Hindlimb muscle (tissue), 1 donor: ENCODE measurements around the gene SRPK2. TPM values are rescaled to one million over a fixed set of nuclear protein-coding genes. Genes with fewer than 3 reads are reported as not detected.
A peak's percentile ranks its signal among the peaks of the same experiment; 100 is the strongest.

Experiments
- DNase-seq: peaks from one replicate; pipeline ENCODE4 v3.0.0-alpha.2; 2013
- polyA plus RNA-seq: library from polyadenylated mRNA; unstranded; fragments of 120-200 nt; gene quantifications from one replicate; pipeline ENCODE4 v1.2.1, GENCODE V29; 2013; ENCODE audit not compliant: insufficient read length

Gene SRPK2
- polyA plus RNA-seq, 1 donor: 34.6 TPM

DNA sequence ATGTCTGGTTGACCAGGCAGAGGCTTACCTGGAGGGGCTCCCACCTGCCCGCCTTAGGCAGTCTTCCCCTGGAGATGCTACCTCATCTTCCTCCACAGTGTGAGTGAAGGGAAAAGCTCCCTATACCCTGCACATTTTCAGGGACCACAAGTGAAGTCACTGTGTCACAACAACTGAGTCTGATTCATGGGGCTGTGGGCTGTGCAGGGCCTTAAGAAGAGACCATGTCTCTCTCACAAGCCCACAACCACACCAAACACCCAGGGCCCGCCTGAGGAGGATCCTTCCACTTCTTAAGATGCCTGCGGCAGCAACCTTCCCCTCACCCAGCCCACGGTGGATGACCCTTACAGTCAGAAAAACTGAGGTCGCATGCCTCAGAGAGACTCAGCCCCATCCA is 256.4 kb downstream of the SRPK2 start:
- DNase-seq: no peak

DNA sequence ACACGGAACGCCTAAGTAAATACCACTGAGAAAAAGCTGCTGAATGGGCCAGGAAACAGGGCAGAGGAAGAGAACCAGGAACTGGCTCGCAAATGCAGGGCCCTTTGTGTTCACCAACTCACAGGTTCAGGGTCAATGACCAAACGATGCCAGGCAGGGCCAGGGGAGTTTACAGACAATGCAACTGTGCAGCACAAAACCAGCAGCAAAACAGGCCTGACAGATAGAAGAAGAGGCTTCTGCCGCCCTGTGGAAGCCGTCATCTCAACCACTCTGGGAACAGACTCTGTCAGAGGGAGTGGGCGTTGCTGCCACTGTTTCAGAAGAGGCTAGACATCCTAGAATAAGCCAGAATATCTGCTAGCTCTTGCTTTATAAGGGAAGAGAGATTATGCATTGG is 256.8 kb downstream of the SRPK2 start:
- no peak for DNase-seq

DNA sequence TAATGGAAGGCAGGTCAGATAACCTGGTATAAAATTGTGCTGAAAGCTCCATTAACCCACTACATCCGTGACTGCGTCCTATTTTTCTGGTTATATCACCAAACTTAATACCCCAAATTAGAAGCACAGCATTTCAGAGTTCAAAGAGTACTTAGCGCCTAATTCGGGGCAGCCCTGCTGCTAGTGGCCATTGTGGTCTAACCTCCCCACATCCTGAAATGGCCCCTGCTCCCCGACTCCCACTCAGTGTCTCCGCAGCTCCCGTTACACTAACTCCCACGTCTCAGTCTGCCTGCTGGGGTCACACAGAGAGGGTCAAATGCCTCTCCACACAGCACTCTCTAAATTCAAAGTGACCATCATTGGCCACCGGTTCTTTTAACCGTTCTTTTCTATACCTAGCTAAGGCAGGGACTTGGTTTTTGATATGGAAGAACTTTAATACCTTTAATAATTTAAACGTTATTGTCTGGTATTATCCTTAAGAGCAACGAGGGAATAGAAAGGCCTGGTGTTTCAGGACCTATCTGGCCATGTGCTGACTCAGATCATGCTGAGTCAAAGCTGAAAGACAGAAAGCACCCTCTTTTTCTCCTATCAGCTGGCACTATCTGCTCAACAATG is 257.6 kb downstream of the SRPK2 start:
- DNase-seq: no peak

DNA sequence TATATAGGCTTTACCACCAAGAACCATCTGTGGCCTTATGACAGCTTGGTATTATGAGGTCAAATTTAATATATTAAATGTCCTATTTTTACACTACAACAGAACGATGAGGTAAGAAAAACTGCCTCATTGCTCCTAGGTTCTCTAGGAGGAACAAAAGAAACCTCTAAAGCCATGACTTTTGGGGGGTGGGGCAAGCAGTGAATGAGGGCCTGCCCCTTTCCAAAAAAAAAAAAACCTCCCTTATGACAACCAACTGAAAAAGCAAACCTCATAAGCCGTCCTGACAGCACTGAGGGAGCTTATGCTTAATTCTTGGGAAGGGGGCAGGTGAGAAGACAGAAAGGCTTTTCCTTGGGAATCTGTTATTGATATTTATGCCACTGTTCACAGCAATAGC is 258.1 kb downstream of the SRPK2 start:
- DNase-seq: no peak

DNA sequence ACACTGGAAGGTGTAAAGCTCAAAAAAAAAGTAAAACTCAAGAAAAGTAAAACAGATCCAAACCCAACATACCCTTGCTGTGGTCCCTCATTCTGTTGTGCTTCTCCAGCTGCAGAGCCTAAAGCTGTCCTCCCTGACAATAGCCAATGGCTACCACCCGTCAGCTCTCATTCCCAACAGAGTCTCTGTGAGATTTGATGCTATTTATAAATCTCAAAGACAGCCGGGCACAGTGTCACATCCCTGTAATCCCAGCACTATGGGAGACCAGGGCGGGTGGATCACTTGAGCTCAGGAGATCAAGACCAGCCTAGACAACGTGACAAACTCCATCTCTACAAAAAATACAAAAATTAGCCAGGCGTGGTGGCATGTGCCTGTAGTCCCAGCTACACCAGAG is 258.7 kb downstream of the SRPK2 start:
- no peak for DNase-seq

DNA sequence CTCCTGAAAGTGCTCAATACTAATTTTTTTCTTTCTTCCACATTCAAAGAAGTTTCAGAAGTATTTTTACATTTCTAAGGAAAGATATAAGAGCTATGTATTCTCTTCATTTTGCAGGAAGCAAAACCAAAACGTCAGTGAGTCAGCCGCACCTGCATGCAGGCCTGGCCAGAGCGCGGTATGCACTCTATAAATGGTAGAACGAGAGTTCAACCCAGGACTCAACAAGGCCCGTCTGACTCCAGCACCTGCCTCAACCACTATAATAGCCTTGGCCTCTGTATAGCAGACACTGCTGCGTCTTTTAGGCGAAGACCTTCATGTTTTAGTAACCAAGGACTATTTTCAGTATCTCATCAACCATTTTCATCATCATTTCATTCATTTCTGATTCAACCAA is 261.5 kb downstream of the SRPK2 start:
- no peak for DNase-seq

DNA sequence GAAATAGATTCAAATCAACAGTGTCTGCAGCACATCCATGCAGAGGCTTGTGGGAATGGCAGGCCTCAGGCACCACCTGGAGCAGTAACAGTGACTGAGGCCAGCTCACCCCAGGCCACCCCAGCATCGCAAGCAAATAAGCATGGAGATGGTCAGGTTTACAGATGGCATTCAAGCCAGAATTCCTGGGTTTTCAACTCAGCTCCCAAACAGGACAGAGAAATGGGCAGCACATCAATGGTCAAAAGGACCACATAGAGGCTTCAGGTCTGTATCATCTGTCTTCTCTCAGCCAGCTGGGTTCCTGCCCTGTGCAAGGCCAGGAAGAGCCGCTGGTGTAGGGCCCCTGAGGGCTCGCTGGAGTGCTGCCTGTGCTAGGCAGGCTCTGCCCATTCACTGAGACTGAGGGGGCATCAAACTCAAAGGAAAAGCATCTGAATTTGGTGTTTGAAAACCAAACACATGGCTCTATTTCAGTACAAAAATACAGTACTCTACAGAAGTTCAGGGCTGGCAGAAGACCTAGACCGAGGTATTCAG is 262.2 kb downstream of the SRPK2 start:
- no peak for DNase-seq

DNA sequence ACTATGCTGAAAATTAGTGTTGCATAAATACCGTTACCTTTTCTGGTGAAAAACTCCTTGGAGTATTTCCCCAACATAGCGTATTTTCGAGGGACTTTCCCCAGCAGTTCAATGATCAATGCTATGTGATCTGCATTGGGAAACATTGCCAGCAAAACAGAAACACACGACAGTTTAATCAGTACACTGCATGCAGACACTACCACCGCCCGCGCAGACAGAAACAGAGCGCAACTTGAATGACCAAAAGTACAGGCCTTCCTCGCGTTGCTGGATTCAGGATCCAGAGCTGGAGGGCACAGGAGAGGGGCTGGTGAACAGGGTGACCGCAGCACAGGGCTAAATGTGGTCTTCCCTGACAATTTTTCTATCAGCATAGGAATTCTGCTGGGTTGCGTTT is 263.0 kb downstream of the SRPK2 start:
- no peak for DNase-seq

DNA sequence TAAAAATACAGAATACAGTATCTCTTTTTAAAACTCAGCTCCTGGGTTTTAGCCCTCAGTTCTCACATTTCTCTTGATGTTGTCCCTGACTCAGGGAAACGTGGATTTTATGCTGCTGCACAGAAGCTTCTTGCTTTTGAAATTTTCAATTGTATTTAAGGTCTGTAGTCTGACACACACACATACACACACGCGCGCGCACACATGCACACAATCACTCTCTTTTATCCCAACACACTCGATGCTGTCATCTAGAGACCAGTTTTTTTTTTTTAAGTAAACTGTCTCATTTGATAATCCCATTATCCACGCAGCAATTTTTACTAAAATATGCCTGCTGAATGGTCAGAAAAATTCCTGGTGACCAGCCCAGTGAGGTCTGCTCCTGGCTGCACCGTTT is 266.1 kb downstream of the SRPK2 start:
- peak; percentile 9 for DNase-seq

DNA sequence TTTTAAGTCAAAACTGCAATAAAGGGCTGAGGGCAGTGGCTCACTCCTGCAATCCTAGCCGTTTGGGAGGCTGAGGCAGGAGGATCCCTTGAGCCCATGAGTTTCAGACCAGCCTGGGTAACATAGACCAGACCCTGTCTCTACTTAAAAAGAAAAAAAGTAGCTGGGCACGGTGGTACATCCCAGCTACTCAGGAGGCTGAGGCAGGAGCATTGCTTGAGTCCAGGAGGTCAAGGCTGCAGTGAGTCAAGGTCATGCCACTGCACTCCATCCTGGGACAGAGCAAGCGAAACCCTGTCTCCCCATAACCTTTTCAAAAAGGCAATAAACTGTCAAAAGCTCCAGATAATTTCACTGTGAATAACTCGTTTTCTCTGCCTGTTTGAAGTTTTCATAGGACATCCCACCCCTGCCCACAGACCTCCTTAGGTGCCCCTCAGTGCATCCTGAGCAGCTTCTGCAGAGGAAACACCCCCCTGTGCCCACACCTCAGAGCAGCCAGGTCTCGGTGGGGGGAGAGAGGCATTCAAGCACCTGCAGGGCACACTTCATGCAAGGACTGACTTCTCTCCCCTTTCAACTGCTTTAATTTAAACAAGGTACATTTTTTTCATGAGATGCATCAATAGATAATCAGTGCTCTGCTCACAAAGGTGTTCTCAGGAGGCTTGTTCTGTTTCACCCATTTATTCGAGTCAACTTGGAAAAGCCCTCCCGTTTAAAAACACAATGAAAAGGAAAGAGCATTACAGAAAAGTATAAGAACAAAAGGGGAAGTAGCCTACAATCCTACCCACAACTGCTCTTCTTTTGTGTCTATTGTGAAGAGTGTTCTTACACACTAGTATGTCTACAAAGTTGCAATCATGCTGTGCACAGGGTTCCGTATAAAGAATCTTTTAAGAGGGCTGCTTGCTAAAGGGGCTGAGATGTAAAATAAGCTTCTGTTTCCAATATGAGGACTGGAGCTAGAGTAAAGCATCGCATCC is 269.8 kb downstream of the SRPK2 start:
- DNase-seq: no peak

DNA sequence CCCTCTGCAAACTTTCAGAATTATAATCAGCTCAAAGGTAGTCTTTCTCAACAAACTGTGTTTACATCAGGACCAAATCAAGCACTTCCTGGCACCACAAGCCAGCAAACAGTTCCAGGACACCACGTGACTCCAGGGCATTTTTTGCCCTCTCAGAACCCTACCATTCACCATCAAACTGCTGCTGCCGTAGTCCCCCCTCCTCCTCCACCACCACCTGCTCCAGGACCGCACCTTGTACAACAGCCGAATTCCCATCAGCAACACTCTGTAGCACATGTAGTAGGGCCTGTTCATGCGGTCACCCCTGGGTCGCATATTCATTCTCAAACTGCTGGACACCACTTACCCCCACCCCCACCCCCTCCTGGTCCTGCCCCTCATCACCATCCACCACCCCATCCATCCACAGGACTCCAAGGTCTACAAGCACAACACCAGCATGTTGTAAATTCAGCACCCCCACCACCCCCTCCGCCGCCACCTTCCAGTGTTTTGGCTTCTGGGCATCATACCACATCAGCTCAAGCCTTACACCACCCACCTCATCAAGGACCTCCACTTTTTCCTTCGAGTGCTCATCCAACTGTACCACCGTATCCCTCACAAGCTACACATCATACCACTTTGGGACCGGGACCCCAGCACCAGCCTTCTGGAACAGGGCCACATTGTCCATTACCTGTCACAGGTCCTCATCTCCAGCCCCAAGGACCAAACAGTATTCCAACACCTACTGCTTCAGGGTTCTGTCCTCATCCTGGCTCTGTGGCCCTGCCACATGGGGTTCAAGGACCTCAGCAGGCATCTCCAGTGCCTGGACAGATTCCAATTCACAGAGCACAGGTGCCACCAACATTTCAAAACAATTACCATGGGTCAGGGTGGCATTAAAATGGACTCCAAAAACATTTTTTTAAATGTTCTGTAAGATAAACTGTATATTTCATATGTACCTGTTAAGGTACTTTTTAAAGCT is 276.0 kb downstream of the SRPK2 start:
- DNase-seq: no peak

DNA sequence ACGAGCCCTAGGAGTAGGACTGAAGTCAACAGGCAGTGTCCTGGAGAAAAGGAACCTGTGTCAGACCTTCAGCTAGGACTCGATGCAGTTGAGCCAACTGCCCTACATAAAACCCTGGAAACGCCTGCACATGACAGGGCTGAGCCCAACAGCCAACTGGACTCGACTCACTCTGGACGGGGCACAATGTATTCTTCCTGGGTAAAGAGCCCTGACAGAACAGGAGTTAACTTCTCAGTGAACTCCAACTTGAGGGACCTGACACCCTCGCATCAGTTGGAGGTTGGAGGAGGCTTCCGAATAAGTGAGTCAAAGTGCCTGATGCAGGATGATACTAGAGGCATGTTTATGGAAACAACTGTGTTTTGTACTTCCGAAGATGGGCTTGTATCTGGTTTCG is 281.3 kb downstream of the SRPK2 start:
- DNase-seq: no peak

DNA sequence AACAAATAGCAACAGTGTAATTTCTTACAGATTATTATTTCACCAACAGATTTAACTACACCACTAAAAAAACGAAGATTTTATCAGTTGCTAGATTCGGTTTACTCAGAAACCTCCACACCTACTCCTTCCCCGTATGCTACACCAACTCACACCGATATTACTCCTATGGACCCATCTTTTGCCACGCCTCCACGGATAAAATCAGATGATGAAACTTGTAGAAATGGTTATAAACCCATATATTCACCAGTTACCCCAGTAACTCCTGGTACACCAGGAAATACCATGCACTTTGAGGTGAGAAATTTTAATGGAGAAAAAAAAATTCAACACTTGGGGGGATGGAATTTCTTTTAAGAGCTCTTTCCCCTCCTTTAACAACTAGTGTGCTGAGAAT is 282.2 kb downstream of the SRPK2 start:
- no peak for DNase-seq

DNA sequence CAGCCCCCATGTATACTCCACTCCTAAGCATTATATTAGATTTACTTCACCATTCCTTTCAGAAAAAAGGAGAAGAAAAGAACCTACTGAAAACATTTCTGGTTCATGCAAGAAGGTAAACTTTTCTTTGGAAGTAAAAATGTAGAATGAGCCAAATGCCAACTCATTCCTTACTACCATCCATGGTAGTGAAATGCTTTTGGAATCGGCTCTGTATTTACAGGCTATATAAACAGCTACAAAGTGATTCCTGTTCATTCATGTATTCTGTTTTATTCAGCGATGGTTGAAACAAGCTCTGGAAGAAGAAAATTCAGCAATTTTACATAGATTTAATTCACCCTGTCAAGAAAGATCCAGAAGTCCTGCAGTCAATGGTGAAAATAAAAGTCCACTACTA is 283.1 kb downstream of the SRPK2 start:
- no peak for DNase-seq

DNA sequence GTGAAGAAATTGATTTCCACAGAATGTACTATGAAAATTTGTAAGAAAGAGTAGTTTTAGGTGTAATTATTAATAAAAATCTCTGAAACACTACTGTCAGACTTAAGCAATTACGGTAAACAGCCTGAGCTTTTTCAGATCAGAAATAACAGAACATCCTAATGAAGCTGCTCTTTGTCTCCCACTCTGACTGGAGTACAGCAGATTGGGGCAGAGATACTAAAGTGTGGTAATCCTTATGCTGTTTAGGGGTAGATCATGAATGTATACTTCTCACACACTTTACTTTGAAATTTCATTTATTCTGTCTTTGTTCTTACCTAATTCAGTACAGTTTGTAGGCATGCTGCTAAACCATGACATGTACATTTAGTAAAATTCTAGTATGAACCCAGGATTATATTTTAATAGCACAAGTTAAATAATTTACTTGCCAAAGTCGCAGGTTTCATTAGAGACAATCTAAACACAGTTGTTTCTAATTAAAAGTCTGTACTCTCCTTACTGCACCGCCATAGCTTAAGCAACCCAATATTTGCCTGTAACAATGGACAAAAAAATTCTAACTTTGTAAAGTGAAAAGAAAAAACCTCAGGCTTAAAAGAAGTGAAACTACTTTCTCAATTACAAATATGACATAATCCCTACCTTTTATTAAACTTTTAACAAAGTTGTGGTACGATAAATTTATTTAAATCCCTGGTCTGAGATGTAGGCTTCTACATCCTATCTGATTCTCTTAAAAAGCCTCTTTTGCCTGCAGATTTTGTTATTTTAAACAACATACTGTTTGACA is 286.0 kb downstream of the SRPK2 start:
- no peak for DNase-seq

DNA sequence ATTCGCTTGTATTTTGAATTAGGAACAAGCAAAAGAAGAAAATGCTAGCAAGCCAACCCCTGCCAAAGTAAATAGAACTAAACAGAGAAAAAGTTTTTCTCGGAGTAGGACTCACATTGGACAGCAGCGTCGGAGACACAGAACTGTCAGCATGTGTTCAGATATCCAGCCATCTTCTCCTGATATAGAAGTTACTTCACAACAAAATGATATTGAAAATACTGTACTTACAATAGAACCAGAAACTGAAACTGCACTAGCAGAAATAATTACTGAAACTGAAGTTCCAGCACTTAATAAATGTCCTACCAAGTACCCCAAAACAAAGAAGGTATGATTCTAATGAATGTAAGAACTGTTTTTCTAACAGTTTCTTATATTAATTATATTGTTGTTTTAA is 286.9 kb downstream of the SRPK2 start:
- no peak for DNase-seq

DNA sequence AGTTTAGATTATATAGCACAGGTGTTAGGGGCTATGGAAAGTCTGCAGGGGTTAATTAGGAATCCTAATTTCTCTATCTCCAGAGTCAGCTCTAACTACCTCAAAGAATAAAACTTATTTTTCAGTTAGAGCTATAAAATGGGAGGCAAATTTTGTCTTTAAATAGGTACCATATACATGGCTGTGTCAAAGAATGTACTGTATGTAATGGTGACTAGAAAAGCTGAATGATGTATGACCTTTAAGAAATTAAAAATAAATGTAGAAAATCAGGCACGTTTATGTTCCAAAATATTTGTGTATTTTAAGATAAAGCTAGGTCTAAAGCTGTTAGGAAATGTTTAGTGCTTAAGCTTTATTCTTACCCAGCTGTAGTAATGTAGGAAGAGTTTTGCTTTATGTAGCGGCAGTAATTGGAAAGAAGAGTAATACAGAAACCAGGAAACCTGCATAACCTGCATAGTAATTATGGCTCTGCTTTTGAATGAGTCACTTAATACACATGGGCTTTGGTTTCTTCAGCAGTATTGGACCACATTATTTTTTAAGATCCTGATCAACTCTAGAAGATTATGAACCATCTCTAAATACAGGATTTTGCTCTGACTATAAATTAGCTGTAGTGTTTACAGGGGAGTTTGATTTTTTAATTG is 289.7 kb downstream of the SRPK2 start:
- DNase-seq: no peak

DNA sequence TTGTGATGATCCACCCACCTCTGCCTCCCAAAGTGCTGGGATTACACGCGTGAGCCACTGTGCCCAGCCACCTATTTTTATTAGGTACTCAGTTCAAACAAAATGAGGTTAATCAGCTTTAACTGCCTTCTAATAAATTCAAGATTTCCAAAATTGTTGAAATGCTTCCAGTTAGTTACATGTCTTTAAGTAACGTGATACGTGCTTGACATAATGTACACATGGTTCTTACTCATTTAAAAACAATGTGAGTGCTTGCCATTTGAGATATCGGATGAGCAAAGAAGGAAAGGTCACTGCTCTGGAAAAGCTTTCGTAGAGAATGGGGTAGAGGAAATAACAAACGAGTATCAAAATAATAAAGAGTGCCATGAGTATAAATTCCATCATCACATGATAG is 291.1 kb downstream of the SRPK2 start:
- no peak for DNase-seq

DNA sequence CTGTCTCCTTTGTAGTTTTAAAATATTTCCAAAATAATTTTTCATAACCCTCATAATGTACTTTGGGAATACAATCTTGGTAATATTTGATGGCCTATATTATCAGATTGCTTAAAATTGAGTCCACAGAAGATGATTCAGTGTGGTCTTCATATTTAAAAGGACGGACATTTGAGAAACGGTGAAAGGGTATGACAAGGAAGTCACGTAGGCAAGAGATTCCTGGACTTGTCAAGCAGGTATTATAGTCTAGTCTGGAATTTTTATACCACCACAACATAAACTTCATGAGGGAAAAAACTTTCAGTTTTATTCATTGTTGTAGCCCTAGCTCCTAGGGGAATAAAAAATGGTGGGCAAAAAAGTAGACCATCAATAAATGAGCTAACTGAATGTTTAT is 292.4 kb downstream of the SRPK2 start:
- no peak for DNase-seq

DNA sequence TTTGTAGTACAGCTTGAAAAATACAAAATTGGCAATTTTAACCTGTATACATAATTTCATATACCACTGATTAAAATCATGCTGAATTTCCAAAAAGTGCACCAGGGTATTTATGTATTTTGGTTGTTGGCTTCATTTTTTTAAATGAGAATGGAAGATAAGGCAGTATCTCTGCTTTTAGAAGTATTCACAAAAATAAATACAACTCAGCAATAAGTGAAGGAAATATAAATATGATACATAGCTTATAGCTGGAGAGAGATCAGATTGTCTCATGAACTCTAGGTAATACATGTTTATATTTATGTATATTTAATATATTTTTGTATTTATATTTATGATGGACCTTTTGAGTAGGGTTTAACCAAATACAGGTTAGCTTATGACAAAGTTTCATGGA is 293.8 kb downstream of the SRPK2 start:
- no peak for DNase-seq

DNA sequence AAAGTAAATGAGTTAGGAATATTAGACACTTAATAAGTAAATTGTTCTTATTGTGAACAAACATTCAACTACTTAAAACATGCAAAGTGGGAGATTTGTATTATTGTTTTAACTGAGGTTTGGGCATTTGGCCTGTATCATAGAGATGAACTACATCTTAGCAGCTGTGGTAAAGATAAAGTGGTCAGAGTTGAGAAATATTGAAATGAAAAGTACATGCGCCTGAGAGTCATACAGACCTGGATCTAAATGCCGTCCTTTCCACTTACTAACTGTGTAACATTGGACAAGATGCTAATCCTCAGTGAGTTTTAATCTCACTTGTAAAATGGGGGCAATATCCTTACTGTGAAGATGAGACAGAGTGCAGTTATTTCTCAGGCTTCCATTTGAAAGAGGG is 300.3 kb downstream of the SRPK2 start:
- no peak for DNase-seq
